SHP77 treated with DMSO at 0.1 percent for 48 hours (cell line): ENCODE data around the gene MLKL.
"Not testable (repeated sequence)": the region's sequence is repeated elsewhere in the genome, so short reads cannot be mapped to it uniquely, and the experiment has no call there.

ENCODE experiments used
- DNase-seq: peaks from one replicate; lab custom pipeline; 2025; lab: John Stamatoyannopoulos, UW

MLKL gene

GRCh38 chr16:74699666-74700065 is 996 bp downstream of the MLKL start:
- no peak for DNase-seq

GRCh38 chr16:74698222-74698621 is 2.4 kb downstream of the MLKL start:
- DNase-seq = no peak

GRCh38 chr16:74695450-74696422 is 4.9 kb downstream of the MLKL start:
- peak; percentile 95 for DNase-seq

DNA sequence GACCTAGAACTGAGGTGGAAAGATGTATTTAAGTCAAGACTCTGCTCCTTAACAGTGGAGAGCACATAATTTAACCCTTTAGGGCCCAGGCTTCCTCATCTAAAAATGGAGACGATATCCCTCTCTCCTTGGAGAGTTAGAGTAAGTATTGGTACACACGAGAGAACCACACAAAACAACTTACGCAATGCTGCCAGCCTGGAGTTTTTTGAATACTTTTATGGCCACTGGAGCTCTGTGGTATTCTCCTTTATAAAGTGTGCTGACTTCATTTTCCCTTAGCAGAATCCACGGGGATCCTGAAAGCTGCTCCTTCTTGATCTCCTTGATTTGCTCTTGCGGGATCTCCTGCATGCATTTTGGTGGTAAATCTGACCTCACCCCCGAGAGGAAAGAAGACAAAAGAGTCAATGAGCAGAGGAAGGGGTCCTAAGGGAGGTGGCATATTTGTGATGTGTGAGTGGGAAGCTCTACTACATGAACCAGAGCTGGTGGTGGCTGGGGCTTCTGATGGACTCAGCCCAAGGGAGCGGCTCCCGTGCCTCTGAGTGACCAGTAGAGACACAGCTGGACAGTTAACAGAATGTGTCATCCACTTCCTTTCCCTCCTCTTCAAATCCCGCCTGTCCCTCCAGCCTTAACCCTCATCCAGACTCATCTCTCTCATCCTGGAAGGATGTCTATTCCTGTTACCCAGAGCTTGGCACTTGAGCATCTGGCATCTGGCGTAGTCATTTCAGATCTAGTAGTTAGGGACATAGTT is 9.4 kb downstream of the MLKL start:
- DNase-seq = no peak

- DNase-seq = no peak
Observed at GRCh38 chr16:74682556-74682955, 18.1 kb downstream of the MLKL start.

DNA sequence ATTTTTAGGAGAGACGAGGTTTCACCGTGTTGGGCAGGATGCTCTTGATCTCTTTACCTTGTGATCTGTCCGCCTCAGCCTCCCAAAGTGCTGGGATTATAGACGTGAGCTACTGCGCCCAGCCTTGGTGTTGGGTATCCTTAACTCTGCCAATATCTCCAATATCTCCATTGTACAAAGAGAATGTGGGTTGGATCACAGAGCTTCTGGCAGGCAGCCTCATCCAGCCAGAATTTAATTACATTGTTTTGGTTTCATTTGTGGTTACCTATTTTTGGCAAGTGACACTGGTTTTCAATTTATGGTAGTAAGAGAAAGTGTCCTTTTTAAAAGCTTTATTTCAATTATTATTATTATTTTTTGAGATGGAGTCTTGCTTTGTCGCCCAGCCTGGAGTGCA is 20.0 kb downstream of the MLKL start:
- DNase-seq = no peak

GRCh38 chr16:74679983-74680382 is 20.7 kb downstream of the MLKL start:
- DNase-seq = no peak

GRCh38 chr16:74677868-74678267 is 22.8 kb downstream of the MLKL start:
- DNase-seq = no peak

DNA sequence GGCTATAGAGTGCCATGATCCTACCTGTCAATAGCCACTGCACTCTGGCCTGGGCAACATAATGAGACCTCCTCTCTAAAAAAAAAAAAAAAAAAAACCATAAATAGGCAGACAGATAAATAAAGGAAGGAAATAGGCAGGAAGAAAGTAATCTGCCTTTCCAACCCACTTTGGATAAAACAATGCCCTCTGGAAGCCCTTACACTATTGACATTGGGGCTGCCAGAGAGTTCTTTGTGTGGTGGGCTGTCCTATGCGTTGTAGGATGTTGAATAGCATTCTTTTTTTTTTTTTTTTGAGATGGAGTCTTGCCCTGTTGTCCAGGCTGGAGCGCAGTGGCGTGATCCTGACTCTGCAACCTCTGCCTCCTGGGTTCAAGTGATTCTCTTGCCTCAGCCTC is 26.8 kb downstream of the MLKL start:
- DNase-seq = no peak

- DNase-seq = not testable (repeated sequence)
Observed at GRCh38 chr16:74668877-74669276, 31.8 kb downstream of the MLKL start.

DNA sequence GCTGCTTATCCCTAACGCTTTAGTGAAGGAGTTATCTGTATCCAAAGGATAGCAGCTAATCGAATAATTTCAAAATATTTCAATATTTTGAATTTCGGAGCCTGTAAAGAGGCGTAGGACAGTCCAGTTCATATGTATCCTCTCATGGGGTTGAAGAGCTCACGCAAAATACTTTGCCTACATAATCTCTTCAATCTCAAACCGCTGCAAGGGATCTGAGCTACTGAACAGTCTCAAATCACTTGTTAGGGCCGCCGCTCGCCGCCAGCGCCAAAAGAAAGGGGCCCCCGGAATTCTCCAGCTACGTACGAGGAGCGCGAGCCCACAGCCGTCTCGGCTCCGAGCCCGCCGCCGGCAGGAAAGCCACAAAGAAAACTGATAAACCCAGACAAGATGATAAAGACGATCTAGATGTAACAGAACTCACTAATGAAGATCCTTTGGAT is 33.4 kb downstream of the MLKL start:
- peak; percentile 57 for DNase-seq

DNA sequence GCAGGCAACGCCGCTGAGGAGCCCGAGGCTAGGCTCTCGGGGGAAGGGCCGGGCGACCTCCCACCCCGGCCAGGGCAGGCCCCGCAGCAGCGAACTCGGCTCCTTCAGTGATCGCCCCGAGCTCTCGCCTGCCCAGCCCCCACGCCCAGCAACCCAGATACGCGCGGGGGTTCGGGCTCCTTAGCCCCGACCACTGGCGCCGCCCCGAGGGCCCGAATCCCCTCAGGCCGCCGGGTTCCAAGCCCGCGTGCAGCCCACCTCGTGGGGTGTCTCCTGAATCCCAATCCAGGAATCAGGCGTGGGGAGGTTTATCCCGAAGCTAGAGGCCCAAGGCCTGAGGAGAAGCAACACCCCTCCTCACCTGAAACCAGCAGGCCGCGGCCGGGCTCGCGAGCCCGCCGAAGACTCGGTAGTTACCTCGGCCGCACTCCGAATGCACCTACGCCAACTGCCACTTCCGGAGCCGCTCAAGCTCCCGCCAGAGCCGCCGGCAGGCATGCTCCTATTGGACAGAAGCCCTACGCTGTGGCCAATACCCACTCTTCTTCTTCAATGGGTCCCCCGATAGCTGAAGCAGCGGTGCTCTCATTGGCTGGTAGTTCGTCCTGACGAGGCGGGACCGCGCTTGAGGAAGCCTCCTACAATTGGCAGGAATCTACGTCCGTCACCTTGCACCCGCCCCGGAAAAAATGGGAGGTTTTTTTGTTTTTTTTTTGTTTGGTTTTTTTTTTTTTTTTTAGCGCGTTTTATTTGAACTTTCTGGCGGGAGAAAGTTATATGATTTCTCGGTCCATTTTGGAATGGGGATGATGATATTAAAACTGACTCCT is 34.0 kb downstream of the MLKL start, which contains the start of gene RFWD3:
TSS of gene RFWD3 (minus strand) at position 453 of the 830 bp plus-strand sequence. CDS start 5,428 bp downstream, outside the sequence.
- DNase-seq = peak; percentile 99

GRCh38 chr16:74666010-74666421 is 34.6 kb downstream of the MLKL start:
- DNase-seq = no peak

- no peak for DNase-seq
Observed at GRCh38 chr16:74661064-74661463, 39.6 kb downstream of the MLKL start.

GRCh38 chr16:74660383-74660782 is 40.3 kb downstream of the MLKL start:
- DNase-seq = no peak

GRCh38 chr16:74659041-74659440 is 41.6 kb downstream of the MLKL start:
- no peak for DNase-seq

DNA sequence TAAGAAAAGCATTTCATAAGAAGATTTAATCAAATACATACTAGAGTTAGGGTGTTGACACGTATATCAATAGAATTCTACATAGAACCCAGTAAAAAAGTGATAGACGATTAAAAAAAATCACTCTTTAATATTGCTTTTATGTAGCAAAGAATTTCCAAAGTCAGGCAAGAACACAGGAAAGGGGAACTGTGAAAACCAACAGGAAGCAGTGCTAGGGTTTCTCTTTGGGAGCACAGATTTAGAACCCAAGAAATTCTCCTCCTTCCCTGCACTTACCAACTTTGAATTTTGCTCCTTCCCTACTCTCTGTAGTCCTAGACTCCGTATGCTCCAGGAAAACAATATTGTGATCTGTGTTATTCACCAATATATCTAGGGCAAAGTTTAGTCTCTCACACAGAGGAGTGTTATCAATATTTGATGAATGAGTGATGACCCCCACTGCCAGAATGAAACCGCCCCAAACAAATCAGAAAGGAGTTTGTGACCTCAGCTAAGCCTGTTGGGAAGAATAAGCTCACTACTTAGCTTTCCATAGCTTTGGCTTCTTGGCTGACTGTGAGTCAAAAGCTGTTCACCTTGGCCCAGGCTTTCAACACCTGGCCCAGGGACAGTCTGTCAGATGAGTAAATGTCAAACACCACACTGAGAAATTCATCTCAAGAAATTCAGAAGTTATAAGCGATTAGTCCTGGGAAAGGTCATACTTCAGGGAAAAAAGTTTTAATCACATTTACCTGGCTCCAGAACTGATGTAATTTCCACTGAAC is 42.6 kb downstream of the MLKL start:
- DNase-seq = no peak

- no peak for DNase-seq
Observed at GRCh38 chr16:74654536-74655050, 46.1 kb downstream of the MLKL start.

- DNase-seq = not testable (repeated sequence)
Observed at GRCh38 chr16:74652883-74653282, 47.8 kb downstream of the MLKL start.

GRCh38 chr16:74652249-74652648 is 48.4 kb downstream of the MLKL start:
- no peak for DNase-seq

DNA sequence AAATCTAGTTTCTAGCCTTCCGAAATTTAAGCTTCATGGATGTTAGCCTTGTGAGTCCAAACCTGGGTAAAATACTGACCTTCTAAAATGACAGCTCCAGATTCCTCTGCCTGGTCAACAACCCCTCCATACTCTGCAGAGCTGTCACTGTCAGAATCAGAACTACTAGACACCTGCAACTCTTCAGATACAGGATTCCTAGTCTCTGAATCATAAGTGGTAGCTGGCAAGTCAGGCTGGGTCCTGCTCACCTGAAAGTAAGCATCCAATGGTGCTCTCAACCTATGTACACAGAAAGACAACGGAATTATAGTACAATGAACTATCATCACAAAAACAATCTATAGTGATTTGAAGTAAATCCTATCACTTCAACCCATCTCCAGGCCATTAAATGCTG is 48.8 kb downstream of the MLKL start:
- no peak for DNase-seq
